PC-3 (cell line): Measurements from ENCODE around the gene BCAS1. TPM values are rescaled to one million over a fixed set of nuclear protein-coding genes. Genes with fewer than 3 reads are reported as not detected.

Source experiments
- ATAC-seq: fragments of 200-7000 bp; cut with Tn5 transposase; 2 replicates; pipeline ENCODE4 v1.9.1; 2020; ENCODE audit warnings: mild to moderate bottlenecking, moderate library complexity
- BruUV-seq: library from RNA; stranded (reverse); fragments of 400-500 nt; replicated peaks from 2 replicates; lab custom pipeline; 2021; lab: Mats Ljungman, UMichigan
- CTCF ChIA-PET: fragments of 300-600 bp; sonication (Branson Sonifier 250); formaldehyde crosslinking; loops from one replicate; lab custom pipeline; 2022; ENCODE audit warnings: antibody characterized with exemption; lab: Charles Lee
- POLR2A ChIA-PET: fragments of 300-600 bp; sonication (Branson Sonifier 250); formaldehyde crosslinking; loops from one replicate; lab custom pipeline; 2022; ENCODE audit warnings: antibody characterized with exemption; ENCODE audit not compliant: unreplicated experiment; lab: Charles Lee
- DNase-seq: peaks from one replicate; pipeline ENCODE4 v3.0.0-alpha.2; 2015
- H2AFZ ChIP-seq: fragments of 300-600 bp; sonication (generic); 2 replicates; pipeline ENCODE4 v1.6.0; 2016; ENCODE audit warnings: antibody characterized with exemption, low read length
- H3F3A ChIP-seq: fragments of 300-600 bp; sonication (generic); one replicate; pipeline ENCODE4 v1.6.0; 2017; ENCODE audit warnings: antibody characterized with exemption, low read length, control low read depth, mild to moderate bottlenecking; ENCODE audit not compliant: unreplicated experiment
- H3K27ac ChIP-seq: fragments of 300-600 bp; sonication (generic); 2 replicates; pipeline ENCODE4 v1.5.1; 2016; ENCODE audit warnings: mild to moderate bottlenecking, low read length
- H3K27me3 ChIP-seq: fragments of 300-600 bp; sonication (generic); 2 replicates; pipeline ENCODE4 v1.6.1; 2016; ENCODE audit warnings: low read length, mixed read lengths
- H3K36me3 ChIP-seq: fragments of 300-600 bp; sonication (generic); 2 replicates; pipeline ENCODE4 v1.6.1; 2016; ENCODE audit warnings: low read depth, mixed run types, low read length, mixed read lengths
- H3K4me1 ChIP-seq: fragments of 300-600 bp; sonication (generic); 2 replicates; pipeline ENCODE4 v1.5.1; 2016; ENCODE audit warnings: low read length; ENCODE audit not compliant: insufficient read depth
- H3K4me2 ChIP-seq: fragments of 300-600 bp; sonication (generic); 2 replicates; pipeline ENCODE4 v1.6.0; 2016; ENCODE audit warnings: low read length
- H3K4me3 ChIP-seq: fragments of 300-600 bp; sonication (generic); 2 replicates; pipeline ENCODE4 v1.5.1; 2016; ENCODE audit warnings: mild to moderate bottlenecking, low read length, mixed read lengths
- H3K79me2 ChIP-seq: fragments of 300-600 bp; sonication (generic); 2 replicates; pipeline ENCODE4 v1.6.1; 2017; ENCODE audit warnings: low read length, mixed read lengths
- H3K9ac ChIP-seq: fragments of 300-600 bp; sonication (generic); 2 replicates; pipeline ENCODE4 v1.6.0; 2016; ENCODE audit warnings: mild to moderate bottlenecking, low read length
- H3K9me2 ChIP-seq: fragments of 300-600 bp; sonication (generic); replicated peaks from 2 replicates; pipeline ENCODE4 v1.6.1; 2016; ENCODE audit warnings: mixed run types, low read length, mixed read lengths
- H3K9me3 ChIP-seq: fragments of 300-600 bp; sonication (generic); 2 replicates; pipeline ENCODE4 v1.6.1; 2016; ENCODE audit warnings: low read length, mixed read lengths
- H4K20me1 ChIP-seq: fragments of 300-600 bp; sonication (generic); 2 replicates; pipeline ENCODE4 v1.6.1; 2016; ENCODE audit warnings: low read length, mixed read lengths
- EZH2 ChIP-seq: fragments of 300-600 bp; sonication (generic); IDR thresholded peaks from one replicate; pipeline ENCODE4 v1.6.1; 2017; ENCODE audit warnings: antibody characterized with exemption, mild to moderate bottlenecking, low read length; ENCODE audit not compliant: unreplicated experiment
- EZH2phosphoT487 ChIP-seq: fragments of 300-600 bp; sonication (generic); IDR thresholded peaks from 2 replicates; pipeline ENCODE4 v1.6.1; 2018; ENCODE audit warnings: mild to moderate bottlenecking, antibody characterized with exemption, low read length, borderline replicate concordance
- intact Hi-C: fragments of 100-400 bp; cut with micrococcal nuclease; formaldehyde crosslinking; loops from 2 replicates; pipeline ENCODE4 v1.9.0; 2023
- total RNA-seq: library from RNA; depleted of rRNA; stranded (reverse); fragments of >200 nt; gene quantifications from 2 replicates; pipeline ENCODE4 v1.2.3, GENCODE V29; 2014
- TF ChIP-seq, protein P1 (sequence below): fragments of 300-600 bp; sonication (generic); conservative IDR thresholded peaks from 2 replicates; pipeline ENCODE4 v1.5.1; 2017; ENCODE audit warnings: antibody characterized with exemption, low read depth, mild to moderate bottlenecking, low read length

Gene BCAS1
- total RNA-seq, 1 experiment from 2014 or later: 0.18 TPM

DNA sequence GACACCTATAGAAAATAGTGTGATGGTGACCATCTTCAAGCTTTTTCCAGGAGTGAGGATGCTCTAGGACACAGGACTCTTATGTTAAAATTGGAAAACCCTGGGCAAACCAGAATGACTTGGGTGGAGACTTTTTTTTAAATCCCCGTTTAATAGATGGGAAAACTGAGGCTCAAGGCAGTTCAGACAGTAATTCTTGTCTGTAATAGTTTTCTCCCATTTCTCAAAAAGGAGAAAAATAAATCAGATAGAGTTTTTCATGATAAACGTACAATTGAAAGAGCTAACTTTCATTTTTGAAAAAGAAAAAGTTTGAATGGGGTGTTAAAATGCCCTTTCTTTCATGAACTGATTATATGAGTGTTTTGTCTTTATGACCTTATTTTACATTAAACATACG, 6.8 kb downstream of the BCAS1 start:
- ChIA-PET CTCF (no interaction called here), POLR2A (no interaction called here)

DNA sequence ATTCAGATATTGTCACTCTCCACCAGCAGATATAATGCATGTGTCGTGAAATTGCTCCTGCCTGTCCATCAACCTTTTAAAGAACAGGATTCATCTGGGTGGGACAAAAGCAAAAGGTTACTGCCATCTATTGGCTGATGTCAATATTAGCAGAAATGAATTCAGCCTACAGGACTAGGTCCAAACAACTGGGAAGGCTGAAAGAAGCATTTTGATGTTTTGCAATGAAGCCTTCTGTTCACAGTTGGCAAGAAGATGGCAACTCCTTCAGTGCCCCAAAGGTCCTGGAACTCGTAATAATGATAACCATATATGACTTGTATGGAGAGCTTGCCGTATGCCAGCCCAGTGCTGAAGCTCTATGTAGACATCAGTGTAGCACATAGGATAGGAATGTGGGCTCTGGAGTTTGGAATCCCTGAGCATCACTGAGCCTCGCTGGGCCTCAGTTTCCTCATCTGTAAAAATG, 7.5 kb downstream of the BCAS1 start:
- H3K9me2 ChIP-seq: no peaks in the 10 kb centered on the region
- no peak overlapping the region for H3K27ac ChIP-seq
- H3K79me2 ChIP-seq: no peaks in the 10 kb centered on the region
- H3K4me1 ChIP-seq: peaks cover 15% of the 10 kb centered on the region
- H3K27me3 ChIP-seq: no peaks in the 10 kb centered on the region
- peak; percentile 49 for ATAC-seq
- H2AFZ ChIP-seq: no peak overlapping the region
- H3K4me2 ChIP-seq: no peak overlapping the region
- H4K20me1 ChIP-seq: no peaks in the 10 kb centered on the region
- no peak overlapping the region for H3K9ac ChIP-seq
- intact Hi-C loops: loop anchor here (1.0 to 10.0 kb wide), 7 partner anchors 101 to 1750 kb away; no protein-coding TSS in a partner anchor
- H3K9me3 ChIP-seq: no peaks in the 10 kb centered on the region
- ChIA-PET CTCF (no interaction called here), POLR2A (interaction anchor here (0.6 kb wide), 1 partner anchor 289 kb away, joined by 3 read pairs; no protein-coding TSS in a partner anchor)
- BruUV-seq: no TSS peak
- no peaks in the 10 kb centered on the region for H3K36me3 ChIP-seq
- TF ChIP-seq EZH2phosphoT487: no peak
- TF ChIP-seq, protein P1, sequence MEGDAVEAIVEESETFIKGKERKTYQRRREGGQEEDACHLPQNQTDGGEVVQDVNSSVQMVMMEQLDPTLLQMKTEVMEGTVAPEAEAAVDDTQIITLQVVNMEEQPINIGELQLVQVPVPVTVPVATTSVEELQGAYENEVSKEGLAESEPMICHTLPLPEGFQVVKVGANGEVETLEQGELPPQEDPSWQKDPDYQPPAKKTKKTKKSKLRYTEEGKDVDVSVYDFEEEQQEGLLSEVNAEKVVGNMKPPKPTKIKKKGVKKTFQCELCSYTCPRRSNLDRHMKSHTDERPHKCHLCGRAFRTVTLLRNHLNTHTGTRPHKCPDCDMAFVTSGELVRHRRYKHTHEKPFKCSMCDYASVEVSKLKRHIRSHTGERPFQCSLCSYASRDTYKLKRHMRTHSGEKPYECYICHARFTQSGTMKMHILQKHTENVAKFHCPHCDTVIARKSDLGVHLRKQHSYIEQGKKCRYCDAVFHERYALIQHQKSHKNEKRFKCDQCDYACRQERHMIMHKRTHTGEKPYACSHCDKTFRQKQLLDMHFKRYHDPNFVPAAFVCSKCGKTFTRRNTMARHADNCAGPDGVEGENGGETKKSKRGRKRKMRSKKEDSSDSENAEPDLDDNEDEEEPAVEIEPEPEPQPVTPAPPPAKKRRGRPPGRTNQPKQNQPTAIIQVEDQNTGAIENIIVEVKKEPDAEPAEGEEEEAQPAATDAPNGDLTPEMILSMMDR: peak; percentile 95
- peak; percentile 79 for DNase-seq
- H3F3A ChIP-seq: no peaks in the 10 kb centered on the region
- H3K4me3 ChIP-seq: no peak overlapping the region

More for the DNA sequence above, 6.8 kb downstream of the BCAS1 start:
- no peaks in the 10 kb centered on the region for H4K20me1 ChIP-seq
- H3K9me3 ChIP-seq: no peaks in the 10 kb centered on the region
- no peak for TF ChIP-seq EZH2
- no peak for TF ChIP-seq EZH2phosphoT487
- TF ChIP-seq, protein P1: no peak
- H3K4me1 ChIP-seq: peaks cover 23% of the 10 kb centered on the region
- H3K79me2 ChIP-seq: no peaks in the 10 kb centered on the region
- no peaks in the 10 kb centered on the region for H3K27me3 ChIP-seq
- no peaks in the 10 kb centered on the region for H3K9me2 ChIP-seq
- no peak overlapping the region for H2AFZ ChIP-seq
- H3K4me2 ChIP-seq: no peak overlapping the region
- intact Hi-C loops: loop anchor here (2.0 to 10.0 kb wide), 6 partner anchors 101 to 1751 kb away; no protein-coding TSS in a partner anchor
- no peak for DNase-seq
- H3K9ac ChIP-seq: no peak overlapping the region
- H3F3A ChIP-seq: no peaks in the 10 kb centered on the region
- H3K36me3 ChIP-seq: no peaks in the 10 kb centered on the region
- no peak for ATAC-seq
- no peak overlapping the region for H3K27ac ChIP-seq
- no TSS peak for BruUV-seq
- H3K4me3 ChIP-seq: no peak overlapping the region

DNA sequence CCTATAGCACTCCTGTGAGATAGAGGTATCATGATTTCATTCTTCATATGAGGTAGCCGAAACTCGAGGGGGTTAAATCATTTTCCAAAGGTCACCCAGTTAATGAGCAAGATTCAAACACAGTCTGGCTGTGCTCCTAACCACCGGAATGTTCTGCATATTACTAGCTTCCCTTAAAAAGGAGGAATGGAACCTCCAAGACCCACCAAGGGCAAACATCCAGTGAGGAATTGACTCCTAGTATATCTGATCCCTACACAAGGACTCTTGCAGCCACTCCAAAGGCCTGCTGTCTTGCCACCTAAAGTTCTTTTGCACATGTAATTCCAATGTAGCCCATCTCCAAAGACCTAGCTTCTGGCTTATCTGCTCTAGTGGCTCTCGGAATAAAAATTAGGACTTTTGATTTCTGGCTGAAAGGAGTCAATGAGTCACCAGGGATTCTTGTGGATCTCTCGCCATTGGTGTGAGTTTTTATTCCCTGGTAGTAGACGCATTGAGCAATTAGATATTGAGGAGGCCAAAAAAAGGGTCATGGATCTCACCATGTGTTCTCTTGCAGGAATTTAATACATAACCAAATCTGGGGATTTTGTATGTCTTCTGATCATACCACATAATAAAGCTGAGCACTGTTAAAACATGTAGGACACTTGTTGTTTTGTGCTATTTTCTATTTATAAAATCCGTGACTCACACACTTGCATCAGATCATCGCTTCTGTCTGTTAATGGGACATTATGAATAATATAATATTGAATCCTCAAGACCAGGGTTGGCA, 9.1 kb downstream of the BCAS1 start:
- Histone ChIP-seq H3K4me2 (no peak overlapping the region), H3K9ac (no peak overlapping the region), H4K20me1 (no peaks in the 10 kb centered on the region), H3K4me1 (peaks cover 1% of the 10 kb centered on the region), H3K27ac (no peak overlapping the region), H3K36me3 (no peaks in the 10 kb centered on the region), H3K79me2 (no peaks in the 10 kb centered on the region), H2AFZ (no peak overlapping the region), H3F3A (no peaks in the 10 kb centered on the region), H3K9me3 (no peaks in the 10 kb centered on the region), H3K27me3 (no peaks in the 10 kb centered on the region), H3K4me3 (no peak overlapping the region), H3K9me2 (no peaks in the 10 kb centered on the region)
- intact Hi-C loops: loop anchor here (5.0 to 10.0 kb wide), 3 partner anchors 99 to 326 kb away; no protein-coding TSS in a partner anchor
- POLR2A ChIA-PET: no interaction called here
- BruUV-seq: no TSS peak
- TF ChIP-seq EZH2: no peak
- no peak for TF ChIP-seq EZH2phosphoT487
- TF ChIP-seq, protein P1: no peak
- ATAC-seq: no peak
- no peak for DNase-seq
- CTCF ChIA-PET: interaction anchor here (0.7 kb wide), 1 partner anchor 429 kb away, joined by 7 read pairs; no protein-coding TSS in a partner anchor
